ENCODE measurements around the gene CTNNBL1.

- no peak for TF ChIP-seq YY1 (IDR thresholded peaks at IDR 0.05; ENCODE audit: insufficient read depth, insufficient read length)
- no peak for TF ChIP-seq ZNF274 (IDR thresholded peaks at IDR 0.05; ENCODE audit: low read depth, low read length)
Observed at GRCh38 chr20:37649676-37650370, 44.0 kb upstream of the CTNNBL1 start.

Data from NT2/D1 (cell line).